Hypothalamus (tissue), 51 donors: ENCODE measurements around the gene EIF4H.

Experiments used
- DNase-seq, 51 donors: peaks; one replicate each; lab custom pipeline; 2025; lab: John Stamatoyannopoulos, UW

The EIF4H gene

GRCh38 chr7:74174606-74175082, 488 bp downstream of the EIF4H start:
- peak in 32 of 51 donors; percentile 6 to 76 (median 44) for DNase-seq

GRCh38 chr7:74175340-74175739, 1.2 kb downstream of the EIF4H start:
- no peak for DNase-seq

- no peak for DNase-seq
Measured at GRCh38 chr7:74176555-74176954, 2.4 kb downstream of the EIF4H start.

GRCh38 chr7:74178632-74179031, 4.5 kb downstream of the EIF4H start:
- no peak for DNase-seq

GRCh38 chr7:74179935-74180604, 5.9 kb downstream of the EIF4H start:
- DNase-seq = no peak

GRCh38 chr7:74180866-74181265, 6.7 kb downstream of the EIF4H start:
- DNase-seq = no peak

- DNase-seq = no peak
Measured at GRCh38 chr7:74181821-74182220, 7.7 kb downstream of the EIF4H start.

- no peak for DNase-seq
Measured at GRCh38 chr7:74182453-74183090, 8.4 kb downstream of the EIF4H start.

GRCh38 chr7:74183142-74183541, 9.0 kb downstream of the EIF4H start:
- DNase-seq = no peak

GRCh38 chr7:74183653-74184450, 9.7 kb downstream of the EIF4H start:
- DNase-seq = no peak

GRCh38 chr7:74185016-74185415, 10.9 kb downstream of the EIF4H start:
- no peak for DNase-seq

- DNase-seq = no peak
Measured at GRCh38 chr7:74185636-74186035, 11.5 kb downstream of the EIF4H start.

GRCh38 chr7:74187915-74188675, 13.9 kb downstream of the EIF4H start:
- DNase-seq = no peak

GRCh38 chr7:74190259-74190658, 16.1 kb downstream of the EIF4H start:
- DNase-seq = no peak

- no peak for DNase-seq
Measured at GRCh38 chr7:74191231-74191630, 17.1 kb downstream of the EIF4H start.

GRCh38 chr7:74193054-74193453, 18.9 kb downstream of the EIF4H start:
- no peak for DNase-seq

GRCh38 chr7:74193913-74194312, 19.8 kb downstream of the EIF4H start:
- DNase-seq = no peak

GRCh38 chr7:74194686-74195085, 20.5 kb downstream of the EIF4H start:
- peak in 1 of 51 donors; percentile 4 for DNase-seq

- peak in 20 of 51 donors; percentile 3 to 55 (median 28) for DNase-seq
Measured at GRCh38 chr7:74195139-74195860, 21.1 kb downstream of the EIF4H start.
